DMS53 (cell line): ENCODE results near the gene REC8.

Experiments used
- DNase-seq: peaks from one replicate; lab custom pipeline; 2025; lab: John Stamatoyannopoulos, UW

Gene REC8, protein sequence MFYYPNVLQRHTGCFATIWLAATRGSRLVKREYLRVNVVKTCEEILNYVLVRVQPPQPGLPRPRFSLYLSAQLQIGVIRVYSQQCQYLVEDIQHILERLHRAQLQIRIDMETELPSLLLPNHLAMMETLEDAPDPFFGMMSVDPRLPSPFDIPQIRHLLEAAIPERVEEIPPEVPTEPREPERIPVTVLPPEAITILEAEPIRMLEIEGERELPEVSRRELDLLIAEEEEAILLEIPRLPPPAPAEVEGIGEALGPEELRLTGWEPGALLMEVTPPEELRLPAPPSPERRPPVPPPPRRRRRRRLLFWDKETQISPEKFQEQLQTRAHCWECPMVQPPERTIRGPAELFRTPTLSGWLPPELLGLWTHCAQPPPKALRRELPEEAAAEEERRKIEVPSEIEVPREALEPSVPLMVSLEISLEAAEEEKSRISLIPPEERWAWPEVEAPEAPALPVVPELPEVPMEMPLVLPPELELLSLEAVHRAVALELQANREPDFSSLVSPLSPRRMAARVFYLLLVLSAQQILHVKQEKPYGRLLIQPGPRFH

DNA sequence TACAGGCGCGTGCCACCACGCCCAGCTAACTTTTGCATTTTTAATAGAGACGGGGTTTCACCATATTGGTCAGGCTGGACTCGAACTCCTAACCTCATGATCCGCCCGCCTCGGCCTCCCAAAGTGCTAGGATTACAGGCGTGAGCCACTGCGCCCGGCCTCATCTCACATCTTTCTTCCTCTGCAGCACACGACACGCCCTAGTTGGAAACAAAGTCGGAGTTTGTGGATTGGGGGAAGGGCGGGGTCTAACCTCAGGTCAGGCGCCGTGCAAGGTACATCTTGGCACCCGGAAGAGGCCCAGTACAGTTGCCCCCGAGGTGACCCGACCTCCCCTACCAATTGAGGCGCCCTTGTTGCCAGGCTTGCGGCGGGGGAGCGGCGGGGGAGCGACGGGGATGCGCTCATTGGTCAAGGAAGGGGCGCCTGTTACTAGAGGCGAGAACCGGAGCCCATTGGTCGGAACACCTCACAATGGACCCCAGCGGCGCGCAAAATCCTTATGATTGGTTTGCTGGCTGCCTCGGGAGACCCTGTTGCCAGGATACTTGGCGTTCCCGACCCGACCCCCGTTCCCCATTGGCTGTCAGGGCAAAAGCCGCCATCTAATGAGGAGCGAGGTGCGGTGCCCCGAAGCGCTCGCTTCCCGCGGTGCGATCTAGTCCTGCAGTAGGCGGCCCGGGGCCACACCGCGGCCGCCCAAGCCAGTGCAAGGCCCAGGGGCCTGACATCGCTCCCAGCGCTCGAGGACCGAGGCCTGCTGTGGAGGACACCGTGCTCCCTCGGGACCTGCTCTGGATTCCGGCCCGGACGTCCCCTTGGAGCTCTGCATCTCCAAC, at the start of gene REC8:
Gene REC8, plus strand, starts transcription at position 659 of the 839 bp plus-strand sequence. CDS start 473 bp downstream, outside the sequence.
- DNase-seq, result no peak

DNA sequence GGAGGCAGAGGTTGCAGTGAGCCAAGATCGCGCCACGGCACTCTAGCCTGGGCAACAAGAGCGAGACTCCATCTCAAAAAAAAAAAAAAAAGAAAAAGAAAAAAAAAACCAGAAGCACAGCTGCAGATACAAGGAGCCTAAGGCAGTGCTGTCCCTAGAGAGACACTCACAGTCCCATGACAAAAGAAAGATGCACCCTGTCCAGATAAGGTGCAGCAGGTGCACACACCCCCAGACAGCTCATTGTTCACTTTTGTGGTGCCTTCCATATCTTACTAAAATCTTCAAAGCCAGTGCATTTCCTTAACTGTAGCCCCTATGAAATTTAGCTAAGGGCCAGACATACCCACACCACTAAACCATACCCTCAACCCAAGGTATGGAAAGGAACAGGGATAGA, 49.5 kb upstream of the REC8 start:
- no peak for DNase-seq

DNA sequence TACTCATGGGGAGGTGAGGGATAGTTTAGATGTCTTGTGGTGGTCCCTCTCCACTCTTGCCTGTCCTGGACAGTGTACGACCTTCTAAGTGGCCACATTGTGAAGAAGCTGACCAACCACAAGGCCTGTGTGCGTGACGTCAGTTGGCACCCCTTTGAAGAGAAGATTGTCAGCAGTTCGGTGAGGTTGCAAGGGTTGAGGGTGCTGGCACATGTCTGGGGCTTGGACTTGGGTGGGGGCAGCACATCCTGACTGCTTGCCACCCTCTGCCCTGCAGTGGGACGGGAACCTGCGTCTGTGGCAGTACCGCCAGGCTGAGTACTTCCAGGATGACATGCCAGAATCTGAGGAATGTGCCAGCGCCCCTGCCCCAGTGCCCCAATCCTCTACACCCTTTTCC, 49.0 kb upstream of the REC8 start:
- DNase-seq, result no peak

DNA sequence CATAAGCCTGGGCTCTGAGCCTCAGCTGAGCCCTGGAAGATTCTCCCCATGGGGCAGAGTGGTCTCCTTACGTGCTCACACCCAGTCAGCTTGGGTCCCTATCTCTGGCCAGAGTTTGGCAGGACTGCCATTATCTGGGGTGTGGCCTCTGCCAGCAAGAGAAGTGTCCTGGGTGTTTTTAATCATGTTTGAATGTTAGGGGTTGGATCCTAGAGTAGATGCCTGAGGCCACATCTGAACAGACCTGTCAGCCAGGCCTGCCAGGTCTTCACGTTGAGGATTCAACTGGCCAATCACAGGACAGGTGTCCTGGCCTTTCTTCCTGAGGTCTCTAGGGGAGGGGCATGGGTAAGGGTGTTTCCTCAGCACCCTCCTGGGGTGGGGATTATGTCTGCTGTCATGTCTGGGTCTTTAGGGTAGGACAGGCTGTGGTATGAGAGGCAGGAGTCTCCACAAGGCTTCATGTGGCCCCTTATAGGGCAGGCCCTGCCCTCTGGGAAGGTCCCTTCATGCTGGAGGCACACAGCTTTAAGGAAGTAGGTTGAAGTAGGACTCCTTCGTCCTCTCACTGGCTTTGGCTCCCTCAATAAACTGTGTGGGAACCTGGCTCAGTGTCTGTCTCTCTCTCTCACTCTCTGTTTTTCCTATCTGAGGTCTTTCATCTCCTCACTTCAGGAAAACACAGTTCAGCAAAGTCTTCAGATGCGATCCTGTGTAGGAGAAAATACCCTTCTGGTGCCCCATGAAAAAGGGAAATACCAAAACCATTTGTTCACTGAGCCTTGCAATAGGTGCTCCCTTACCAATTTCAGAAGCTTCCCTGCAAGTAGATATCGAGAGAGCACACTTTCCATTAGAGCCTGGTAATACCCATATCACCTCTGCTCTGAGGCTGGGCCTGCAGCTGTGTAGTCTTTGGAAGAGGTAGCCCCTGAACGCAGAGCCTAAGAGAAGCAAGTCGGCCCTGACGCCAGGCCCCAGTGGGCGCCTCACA, 48.2 kb upstream of the REC8 start:
- DNase-seq, result no peak

DNA sequence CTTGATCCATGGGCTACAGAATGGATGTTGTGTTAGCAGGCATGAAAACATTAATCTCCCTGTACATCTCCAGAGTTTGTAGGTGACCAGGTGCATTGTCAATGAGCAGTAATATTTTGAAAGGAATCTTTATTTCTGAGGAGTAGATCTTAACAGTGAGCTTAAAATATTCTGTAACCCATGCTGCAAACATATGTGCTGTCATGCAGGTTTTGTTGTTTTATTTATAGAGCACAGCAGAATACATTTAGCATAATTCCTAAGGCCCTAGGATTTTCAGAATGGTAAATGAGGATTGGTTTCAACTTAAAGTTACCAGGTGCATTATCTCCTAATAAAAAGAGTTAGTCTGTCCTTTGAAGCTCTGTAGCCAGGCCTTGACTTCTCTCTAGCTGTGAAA, 44.9 kb upstream of the REC8 start:
- no peak for DNase-seq

GRCh38 chr14:24127673-24128072, 44.2 kb upstream of the REC8 start:
- no peak for DNase-seq

DNA sequence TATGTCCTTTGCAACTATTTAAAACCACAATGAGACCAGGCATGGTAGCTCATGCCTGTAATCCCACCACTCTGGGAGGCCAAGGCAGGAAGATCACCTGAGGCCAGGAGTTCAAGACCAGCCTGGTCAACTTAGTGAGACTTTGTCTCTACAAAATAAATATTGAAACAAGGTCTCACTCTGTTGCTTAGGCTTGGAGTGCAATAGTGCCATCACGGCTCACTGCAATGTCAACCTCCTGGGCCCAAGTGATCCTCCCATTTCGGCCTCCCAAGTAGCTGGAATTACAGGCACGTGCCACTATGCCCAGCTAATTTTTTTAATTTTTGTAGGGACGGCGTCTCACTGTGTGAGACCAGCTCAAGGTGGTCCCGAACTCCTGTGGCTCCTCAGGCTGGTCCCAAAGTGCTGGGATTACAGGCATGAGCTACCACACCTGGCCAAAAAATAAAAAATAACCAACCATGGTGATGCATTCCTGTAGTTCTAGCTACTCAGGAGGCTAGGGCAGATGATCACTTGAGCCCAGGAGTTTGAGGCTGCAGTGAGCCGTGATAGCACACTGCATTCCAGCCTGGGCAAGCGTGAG, 42.4 kb upstream of the REC8 start:
- no peak for DNase-seq

GRCh38 chr14:24130380-24130716, 41.5 kb upstream of the REC8 start, which contains the start of gene FITM1:
TSS of gene FITM1 (plus strand) at chr14:24130659. CDS start at chr14:24131564, 905 bp downstream.
- no peak for DNase-seq

DNA sequence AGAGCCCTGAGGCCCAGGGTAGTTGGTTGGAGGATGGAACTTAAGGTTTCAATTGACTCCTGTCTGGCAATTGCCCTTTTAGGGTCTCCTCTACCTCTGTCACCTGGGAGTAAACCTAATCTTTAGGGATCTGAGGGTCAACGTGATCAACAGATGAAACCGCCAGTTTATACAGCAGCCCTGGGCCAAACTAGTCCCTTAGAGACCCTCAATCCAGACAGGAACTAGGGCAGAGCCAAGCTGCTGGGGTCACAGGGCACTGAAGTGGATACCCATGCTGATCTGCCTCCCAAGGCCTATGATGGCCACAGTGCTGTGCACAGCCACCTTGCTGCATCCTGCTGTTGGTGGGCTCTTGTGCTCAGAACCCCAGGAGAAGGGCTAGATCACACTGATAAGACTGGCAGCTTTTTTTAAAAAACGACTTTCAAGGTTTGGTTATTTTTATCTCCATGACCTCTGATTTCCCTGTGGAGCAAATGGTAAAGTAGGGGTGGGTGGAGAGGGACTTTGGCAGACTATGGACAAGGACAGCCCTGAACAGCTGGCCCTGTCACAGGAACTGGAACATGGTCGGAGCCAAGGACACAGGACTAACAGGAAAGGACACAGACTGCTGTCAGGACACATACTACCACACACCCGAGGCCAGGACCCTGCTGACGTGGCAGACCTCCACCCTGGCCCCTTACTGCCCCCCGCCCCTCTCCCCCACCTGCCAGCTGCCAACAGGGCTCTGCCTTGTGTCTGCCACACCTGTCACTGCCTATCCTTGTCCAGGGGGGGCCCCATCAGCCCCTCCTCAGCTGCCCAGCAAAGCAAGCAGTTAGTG, 40.9 kb upstream of the REC8 start:
- no peak for DNase-seq

GRCh38 chr14:24131549-24131966, 40.3 kb upstream of the REC8 start:
- DNase-seq, result no peak

DNA sequence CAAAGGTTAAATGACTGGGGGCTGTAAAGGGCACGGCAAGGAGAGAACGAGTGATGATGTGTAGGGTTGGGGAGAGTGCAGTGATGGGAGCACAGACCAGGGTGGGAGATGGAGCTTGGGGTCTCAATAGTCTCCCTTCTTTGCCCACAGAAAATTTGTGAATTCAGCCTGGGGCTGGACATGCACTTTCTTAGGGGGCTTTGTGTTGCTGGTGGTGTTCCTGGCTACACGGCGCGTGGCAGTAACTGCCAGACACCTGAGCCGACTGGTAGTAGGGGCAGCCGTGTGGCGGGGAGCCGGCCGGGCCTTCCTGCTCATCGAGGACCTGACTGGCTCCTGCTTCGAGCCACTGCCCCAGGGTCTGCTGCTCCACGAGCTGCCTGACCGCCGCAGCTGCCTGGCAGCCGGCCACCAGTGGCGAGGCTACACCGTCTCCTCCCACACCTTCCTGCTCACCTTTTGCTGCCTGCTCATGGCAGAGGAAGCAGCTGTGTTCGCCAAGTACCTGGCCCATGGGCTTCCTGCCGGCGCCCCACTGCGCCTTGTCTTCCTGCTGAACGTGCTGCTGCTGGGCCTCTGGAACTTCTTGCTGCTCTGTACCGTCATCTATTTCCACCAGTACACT, 39.7 kb upstream of the REC8 start:
- peak; percentile 84 for DNase-seq

DNA sequence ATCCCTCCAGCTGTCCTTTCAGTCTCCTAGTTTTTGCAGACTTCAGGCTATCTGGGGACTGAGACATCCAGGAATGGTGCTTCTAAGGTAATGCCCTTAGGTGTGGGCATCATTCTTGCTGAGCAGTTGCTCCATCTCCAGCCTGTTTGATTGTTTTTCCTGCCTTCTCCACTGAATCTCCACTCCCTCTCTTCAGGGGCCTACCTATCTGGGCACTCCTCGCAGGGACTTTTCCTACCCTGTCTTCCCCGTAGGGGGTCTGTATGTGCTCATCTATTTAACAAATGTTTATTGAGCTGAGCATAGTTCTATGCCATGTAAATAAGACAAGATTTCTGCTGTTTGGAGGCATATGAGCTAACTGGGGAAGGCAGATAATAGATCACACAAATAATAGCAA, 38.9 kb upstream of the REC8 start:
- no peak for DNase-seq

GRCh38 chr14:24133735-24134134, 38.1 kb upstream of the REC8 start:
- no peak for DNase-seq

DNA sequence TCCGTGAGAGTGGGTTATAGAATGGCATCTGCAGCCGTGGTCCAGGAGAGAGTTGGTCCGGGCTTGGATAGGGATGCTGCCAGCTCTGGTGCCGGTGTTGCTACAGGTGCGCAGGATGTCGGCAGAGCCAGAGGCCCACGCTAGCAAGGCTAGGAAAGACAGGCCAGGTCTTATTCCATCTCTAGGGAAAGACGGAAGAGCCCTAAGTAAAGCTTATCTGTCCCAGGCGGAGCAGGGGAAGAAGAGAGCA, 36.4 kb upstream of the REC8 start:
- DNase-seq, result no peak

DNA sequence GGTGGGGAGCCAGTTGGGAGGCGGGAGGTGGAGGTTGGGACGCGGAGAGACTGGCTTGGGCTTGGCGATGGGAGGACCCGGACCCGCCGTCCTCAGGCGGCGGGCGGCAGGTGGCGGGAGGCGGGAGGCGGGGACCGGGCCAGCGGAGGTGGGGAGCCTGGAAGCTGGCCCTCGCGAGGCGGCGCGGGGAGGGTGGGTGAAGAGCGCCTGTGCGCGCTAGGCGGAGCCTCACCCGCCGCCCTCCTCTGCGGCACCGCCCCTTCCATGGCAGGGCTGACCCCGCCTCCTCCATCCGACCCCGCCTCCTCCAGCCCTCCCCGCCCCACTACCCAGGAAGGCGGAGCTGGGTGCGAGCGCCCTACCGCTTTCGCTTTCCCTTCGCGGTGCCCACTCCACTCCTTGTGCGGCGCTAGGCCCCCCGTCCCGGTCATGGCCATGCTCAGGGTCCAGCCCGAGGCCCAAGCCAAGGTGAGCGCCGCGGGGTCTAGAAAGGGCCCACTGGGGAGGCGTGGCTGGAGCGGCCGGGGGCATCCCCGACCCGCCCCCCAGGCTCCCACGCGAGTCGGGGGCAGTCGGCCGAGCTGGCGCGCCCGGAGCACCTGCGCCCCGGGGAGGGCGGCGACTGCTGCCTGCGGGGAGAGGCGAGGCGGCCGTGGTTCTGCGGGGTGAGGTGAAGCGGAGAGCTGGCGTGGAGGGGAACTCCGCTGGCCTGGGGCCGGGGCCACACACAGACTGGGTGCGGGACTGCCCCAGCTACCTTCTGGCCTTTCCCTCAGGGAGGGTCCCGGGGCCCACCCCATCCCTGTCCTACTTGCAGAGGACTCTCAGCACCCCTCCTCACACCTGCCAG, 35.8 kb upstream of the REC8 start, which contains the start of gene PSME1:
Gene PSME1, plus strand, starts transcription at position 361 of the 850 bp plus-strand sequence. Its CDS starts 69 bp downstream, at position 430.
- DNase-seq, result peak; percentile 95

- DNase-seq, result peak; percentile 19
Measured at GRCh38 chr14:24136684-24137528, 35.0 kb upstream of the REC8 start.

DNA sequence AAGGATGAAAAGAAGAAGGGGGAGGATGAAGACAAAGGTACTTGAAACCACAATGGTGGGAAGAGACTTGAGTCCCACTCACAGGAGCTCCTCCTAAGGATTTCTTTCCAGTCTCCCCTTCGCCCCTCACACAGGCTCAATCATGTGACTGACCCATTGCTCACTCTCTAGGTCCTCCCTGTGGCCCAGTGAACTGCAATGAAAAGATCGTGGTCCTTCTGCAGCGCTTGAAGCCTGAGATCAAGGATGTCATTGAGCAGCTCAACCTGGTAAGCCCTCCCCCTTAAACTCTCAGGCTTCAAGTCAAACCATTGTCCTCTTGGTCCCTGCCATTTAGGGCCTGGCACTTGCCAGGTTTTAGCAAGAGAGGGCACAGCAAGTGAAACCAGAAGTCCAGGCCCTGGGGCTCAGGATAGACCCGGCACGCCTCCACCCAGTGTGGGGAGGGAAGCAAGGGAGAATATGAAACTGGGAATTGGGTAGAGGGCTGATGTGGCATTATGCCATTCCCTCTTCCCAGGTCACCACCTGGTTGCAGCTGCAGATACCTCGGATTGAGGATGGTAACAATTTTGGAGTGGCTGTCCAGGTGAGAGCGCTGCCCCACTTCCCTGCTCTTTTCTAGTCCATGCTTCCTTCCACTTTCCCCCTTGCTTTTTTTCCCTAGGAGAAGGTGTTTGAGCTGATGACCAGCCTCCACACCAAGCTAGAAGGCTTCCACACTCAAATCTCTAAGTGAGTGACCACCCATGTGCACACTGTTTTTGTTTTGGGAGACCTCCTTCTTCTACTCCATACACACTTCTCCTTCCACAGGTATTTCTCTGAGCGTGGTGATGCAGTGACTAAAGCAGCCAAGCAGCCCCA, 34.1 kb upstream of the REC8 start:
- no peak for DNase-seq
